HEK293 (cell line): ENCODE measurements around the gene MAP3K7.

ENCODE experiments used
- GLI2 ChIP-seq: fragments of 450-650 bp; formaldehyde crosslinking; IDR thresholded peaks from 2 replicates; pipeline ENCODE4; 2017; ENCODE audit warnings: missing biosample characterization, missing genetic modification characterization, low read depth, borderline replicate concordance
- REPIN1 ChIP-seq: fragments of 450-650 bp; formaldehyde crosslinking; IDR thresholded peaks from 2 replicates; pipeline ENCODE4 v1.5.1; 2017; ENCODE audit warnings: missing biosample characterization, missing genetic modification characterization, low read depth
- ZBTB1 ChIP-seq: fragments of 450-650 bp; formaldehyde crosslinking; IDR thresholded peaks from 2 replicates; pipeline ENCODE4 v1.5.1; 2016; ENCODE audit warnings: missing biosample characterization, missing genetic modification characterization
- ZNF155 ChIP-seq: fragments of 450-650 bp; formaldehyde crosslinking; IDR thresholded peaks from 2 replicates; pipeline ENCODE4 v1.5.1; 2016; ENCODE audit warnings: missing biosample characterization, missing genetic modification characterization
- ZNF2 ChIP-seq: fragments of 450-650 bp; formaldehyde crosslinking; IDR thresholded peaks from 2 replicates; pipeline ENCODE4 v1.5.1; 2016; ENCODE audit warnings: missing biosample characterization, missing genetic modification characterization
- ZNF274 ChIP-seq, 2 experiments: fragments of 200-500 bp in 1 of 2; fragments of 450-650 bp in 1 of 2; sonication (Bioruptor generic) in 1 of 2; formaldehyde crosslinking in 1 of 2; IDR thresholded peaks; 2 replicates each; pipeline versions ENCODE4 v1.5.1 to v1.6.1; 2014 to 2016; ENCODE audit warnings: borderline replicate concordance in 1 of 2, inconsistent platforms in 1 of 2, low read length in 1 of 2, missing biosample characterization in 1 of 2, missing genetic modification characterization in 1 of 2
- ZNF324 ChIP-seq: fragments of 450-650 bp; formaldehyde crosslinking; IDR thresholded peaks from 2 replicates; pipeline ENCODE4 v1.5.1; 2016; ENCODE audit warnings: missing biosample characterization, missing genetic modification characterization
- ZNF416 ChIP-seq: fragments of 450-650 bp; formaldehyde crosslinking; IDR thresholded peaks from 2 replicates; pipeline ENCODE4 v1.5.1; 2016; ENCODE audit warnings: missing biosample characterization, missing genetic modification characterization
- ZNF423 ChIP-seq: fragments of 450-650 bp; formaldehyde crosslinking; IDR thresholded peaks from 2 replicates; pipeline ENCODE4 v1.5.1; 2016; ENCODE audit warnings: missing biosample characterization, missing genetic modification characterization
- ZNF449 ChIP-seq: fragments of 450-650 bp; formaldehyde crosslinking; IDR thresholded peaks from 2 replicates; pipeline ENCODE4 v1.5.1; 2017; ENCODE audit warnings: missing biosample characterization, mild to moderate bottlenecking, missing genetic modification characterization, moderate library complexity
- ZNF664 ChIP-seq: fragments of 450-650 bp; formaldehyde crosslinking; IDR thresholded peaks from 2 replicates; pipeline ENCODE4 v1.5.1; 2016; ENCODE audit warnings: missing biosample characterization, missing genetic modification characterization
- ZNF776 ChIP-seq: fragments of 450-650 bp; formaldehyde crosslinking; IDR thresholded peaks from 2 replicates; pipeline ENCODE4 v1.5.0; 2017; ENCODE audit warnings: missing biosample characterization, missing genetic modification characterization, borderline replicate concordance
- TF ChIP-seq, protein P1 (sequence below): fragments of 450-650 bp; formaldehyde crosslinking; IDR thresholded peaks from 2 replicates; pipeline ENCODE4 v1.5.1; 2016; ENCODE audit warnings: missing biosample characterization, missing genetic modification characterization

- TF ChIP-seq, protein P1, sequence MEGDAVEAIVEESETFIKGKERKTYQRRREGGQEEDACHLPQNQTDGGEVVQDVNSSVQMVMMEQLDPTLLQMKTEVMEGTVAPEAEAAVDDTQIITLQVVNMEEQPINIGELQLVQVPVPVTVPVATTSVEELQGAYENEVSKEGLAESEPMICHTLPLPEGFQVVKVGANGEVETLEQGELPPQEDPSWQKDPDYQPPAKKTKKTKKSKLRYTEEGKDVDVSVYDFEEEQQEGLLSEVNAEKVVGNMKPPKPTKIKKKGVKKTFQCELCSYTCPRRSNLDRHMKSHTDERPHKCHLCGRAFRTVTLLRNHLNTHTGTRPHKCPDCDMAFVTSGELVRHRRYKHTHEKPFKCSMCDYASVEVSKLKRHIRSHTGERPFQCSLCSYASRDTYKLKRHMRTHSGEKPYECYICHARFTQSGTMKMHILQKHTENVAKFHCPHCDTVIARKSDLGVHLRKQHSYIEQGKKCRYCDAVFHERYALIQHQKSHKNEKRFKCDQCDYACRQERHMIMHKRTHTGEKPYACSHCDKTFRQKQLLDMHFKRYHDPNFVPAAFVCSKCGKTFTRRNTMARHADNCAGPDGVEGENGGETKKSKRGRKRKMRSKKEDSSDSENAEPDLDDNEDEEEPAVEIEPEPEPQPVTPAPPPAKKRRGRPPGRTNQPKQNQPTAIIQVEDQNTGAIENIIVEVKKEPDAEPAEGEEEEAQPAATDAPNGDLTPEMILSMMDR (tag by site-specific recombination) = no peak
- TF ChIP-seq ZBTB1 (tag by site-specific recombination) (no peak), ZNF155 (tag by site-specific recombination) (no peak), ZNF416 (tag by site-specific recombination) (no peak), ZNF664 (no peak), REPIN1 (no peak), ZNF776 (tag by site-specific recombination) (no peak), ZNF2 (no peak), GLI2 (tag by site-specific recombination) (no peak), ZNF449 (tag by site-specific recombination) (no peak), ZNF274 (IDR thresholded peaks at IDR 0.05; ENCODE audit: low read length) (no peak), ZNF274 (tag by site-specific recombination; IDR thresholded peaks at IDR 0.05; ENCODE audit: borderline replicate concordance) (no peak), ZNF423 (tag by site-specific recombination) (no peak), ZNF324 (tag by site-specific recombination) (no peak)
Measured at GRCh38 chr6:90536520-90536919, 50.4 kb downstream of the MAP3K7 start.
